HG03469 (cell line): ENCODE measurements around the gene BFSP1.

Experiments used
- ATAC-seq: cut with Tn5 transposase; IDR thresholded peaks from one replicate; pipeline ENCODE4 v1.9.1; 2021; ENCODE audit warnings: mild to moderate bottlenecking, moderate library complexity, moderate number of reproducible peaks; ENCODE audit not compliant: unreplicated experiment

BFSP1 gene

DNA sequence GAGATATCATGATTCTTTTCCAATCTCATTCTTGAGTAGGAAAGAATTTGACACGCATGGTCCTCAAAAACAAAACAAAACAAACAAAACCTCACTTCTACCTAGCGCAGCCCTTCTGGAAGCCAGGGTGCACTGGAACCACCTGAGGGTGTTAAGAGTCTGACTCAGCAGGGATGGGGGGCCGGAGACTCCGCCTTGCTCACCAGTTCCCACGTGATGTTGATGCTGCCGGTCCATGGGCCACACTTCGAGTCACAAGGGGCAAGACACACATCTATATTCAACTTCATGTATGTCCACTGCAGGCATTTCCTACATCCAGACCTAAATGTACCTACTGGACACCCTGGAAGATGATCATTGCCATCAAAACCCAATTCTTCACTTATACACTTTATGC is 30.4 kb downstream of the BFSP1 start:
- no peak for ATAC-seq

DNA sequence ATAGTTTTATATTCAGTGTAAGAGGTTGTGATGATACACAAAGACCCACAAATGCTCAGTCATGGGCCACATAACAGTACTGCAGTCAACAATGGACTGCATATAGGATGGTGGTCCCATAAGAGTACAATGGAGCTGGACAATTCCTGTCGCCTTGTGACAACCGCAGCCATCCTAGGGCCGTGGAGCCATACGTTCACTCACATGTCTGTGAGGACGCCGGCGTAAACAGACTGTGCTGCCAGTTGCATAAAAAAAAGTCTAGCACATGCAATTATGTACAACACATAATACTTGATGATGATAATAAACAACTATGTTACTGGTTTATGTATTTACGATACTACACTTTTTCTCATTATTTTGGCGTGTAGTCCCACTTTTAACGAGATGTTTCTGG is 30.9 kb downstream of the BFSP1 start:
- ATAC-seq: no peak

DNA sequence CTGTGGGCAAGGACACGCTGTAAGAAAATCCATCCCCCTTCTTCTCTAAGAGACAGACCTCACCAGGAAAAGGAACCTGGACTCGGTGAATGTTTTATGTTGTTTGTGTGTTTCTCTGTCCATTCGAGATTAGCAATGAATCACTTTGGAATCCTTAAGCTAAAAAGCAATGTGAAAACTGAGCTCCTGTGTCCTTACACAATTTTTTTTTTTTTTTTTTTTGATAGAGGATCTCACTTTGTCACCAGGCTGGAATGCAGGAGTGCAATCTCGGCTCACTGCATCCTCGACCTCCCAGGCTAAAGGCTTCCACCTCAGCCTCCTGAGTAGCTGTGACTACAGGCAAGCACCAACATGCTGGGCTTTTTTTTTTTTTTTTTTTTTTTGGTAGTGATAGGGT is 32.1 kb downstream of the BFSP1 start:
- ATAC-seq: no peak

DNA sequence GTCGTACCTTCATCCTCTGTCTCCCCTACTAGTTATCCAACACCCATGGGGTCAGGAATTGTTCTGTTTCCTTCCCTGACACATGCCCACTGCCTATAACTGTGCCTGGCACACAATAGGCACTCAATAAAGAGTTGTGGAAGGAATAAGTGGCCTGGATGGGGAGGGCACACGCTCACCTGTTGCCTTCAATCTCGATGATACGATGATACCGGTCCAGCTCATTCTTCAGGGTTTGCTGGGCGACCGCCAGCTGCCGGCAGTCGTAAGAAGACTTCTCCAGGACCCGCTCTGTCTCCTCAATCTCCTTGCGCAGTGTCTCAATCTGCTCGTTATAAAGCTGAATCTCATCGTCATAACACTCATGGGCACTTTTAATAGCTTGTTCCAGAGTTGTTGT is 32.5 kb downstream of the BFSP1 start:
- ATAC-seq: no peak

DNA sequence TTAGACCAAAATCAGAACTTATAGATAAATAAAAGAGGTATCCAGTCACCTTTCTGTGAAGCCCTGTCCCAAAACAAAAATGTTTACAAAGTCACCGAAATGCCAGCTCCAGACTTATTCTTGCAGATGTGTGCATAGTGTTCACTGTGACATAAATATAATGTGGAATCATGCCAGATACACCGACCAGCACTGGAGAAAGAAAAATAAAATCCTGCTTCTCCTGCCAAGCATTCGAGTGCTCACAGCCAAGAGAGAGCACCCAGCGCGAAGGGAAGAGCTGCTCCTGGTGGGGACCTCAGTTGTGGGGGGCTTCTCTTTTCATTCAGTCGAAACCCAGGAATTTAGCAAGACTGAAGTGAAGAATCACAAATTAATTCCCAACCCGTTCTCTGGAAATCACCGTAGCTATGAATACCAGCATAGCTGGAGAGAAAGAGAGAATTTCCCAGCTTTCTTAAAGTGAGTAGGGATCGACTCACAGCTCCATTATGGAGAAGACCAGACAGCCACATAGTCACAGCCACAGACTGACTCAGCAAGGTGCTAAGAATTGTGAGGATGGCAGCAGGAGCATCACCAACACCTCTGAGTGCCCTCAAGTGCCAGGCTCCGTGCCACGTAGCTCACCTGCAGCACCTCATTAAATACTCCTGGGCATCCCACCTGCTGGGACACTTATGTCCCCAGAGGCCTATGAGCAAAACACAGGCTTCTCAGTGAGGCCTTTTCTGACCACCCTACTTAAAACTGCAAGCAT is 33.2 kb downstream of the BFSP1 start:
- ATAC-seq: no peak

DNA sequence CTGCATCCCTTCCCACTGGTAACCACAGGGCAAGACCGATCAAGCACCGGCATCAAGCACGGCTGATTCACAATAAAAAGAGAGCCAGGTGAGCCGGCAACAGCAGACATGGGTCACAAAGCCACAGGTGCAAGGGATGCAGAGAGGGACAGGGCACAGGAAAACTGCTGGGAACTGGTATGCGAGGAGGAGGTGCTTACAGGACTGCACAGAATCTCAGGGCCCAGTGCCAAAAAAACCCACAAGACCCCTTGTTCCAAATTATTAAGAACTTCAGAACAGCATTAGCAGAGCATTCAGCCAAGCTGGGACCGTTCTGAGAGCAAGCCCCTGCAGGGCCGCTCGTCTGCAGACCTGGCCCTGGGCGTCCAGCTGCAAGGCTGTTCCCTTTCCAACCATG is 35.4 kb downstream of the BFSP1 start:
- no peak for ATAC-seq

DNA sequence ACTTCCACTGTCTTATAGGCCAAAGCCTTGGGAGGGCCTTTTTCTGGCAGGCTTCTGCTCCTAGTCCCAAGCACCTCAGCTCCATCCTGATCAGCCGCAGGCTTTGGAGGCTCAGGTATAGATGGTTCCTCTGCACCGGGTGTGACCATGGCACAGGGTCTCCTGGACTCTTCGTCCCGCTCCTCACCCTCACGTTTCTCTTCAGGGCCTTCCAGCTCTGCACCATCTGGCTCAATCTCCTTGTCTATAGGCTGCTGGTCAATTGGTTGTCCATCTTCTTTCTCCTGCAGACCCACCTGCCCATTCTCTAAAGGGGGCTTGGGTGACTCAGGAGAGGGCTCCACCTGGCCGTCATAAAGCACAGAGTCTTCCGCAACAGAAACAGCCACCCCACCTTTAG is 37.0 kb downstream of the BFSP1 start:
- no peak for ATAC-seq

DNA sequence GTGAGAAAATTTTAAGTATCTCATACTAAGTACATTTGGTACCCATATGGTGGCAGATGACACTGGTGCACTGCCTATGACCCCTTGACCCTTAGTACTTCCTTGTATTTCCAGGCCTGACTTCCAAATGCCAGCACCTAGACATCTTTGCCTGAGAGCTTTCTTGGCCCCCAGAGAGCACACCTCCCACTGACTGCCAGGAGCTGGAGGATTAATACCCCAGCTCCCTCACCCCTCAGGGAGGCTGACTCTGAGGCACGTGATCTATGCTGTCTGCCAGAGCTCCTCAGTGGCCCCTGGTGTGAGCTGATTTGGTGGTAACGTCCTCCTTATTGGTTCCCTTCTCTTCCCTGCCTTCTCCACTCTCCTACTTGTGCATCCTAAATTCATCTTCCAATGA is 38.0 kb downstream of the BFSP1 start:
- ATAC-seq: no peak

DNA sequence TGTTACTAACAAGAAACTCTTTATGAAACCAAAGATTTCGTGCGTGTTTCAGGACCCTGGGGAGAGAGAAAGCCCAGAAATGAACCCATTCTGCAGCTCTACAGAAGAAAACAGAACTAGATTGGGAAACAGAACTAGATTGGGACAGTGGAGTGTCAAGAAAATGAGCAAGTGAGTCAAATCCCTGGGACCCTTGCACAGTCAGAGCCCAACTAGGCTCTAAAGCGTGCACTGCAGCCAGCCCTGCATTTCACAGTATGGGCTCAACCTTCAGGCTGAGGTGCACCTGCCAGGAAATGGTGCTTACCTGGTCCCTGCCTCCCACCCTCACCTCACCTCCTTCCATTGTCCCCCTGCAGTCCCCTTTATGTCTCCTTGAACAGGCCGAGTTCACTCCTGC is 39.7 kb downstream of the BFSP1 start:
- no peak for ATAC-seq

DNA sequence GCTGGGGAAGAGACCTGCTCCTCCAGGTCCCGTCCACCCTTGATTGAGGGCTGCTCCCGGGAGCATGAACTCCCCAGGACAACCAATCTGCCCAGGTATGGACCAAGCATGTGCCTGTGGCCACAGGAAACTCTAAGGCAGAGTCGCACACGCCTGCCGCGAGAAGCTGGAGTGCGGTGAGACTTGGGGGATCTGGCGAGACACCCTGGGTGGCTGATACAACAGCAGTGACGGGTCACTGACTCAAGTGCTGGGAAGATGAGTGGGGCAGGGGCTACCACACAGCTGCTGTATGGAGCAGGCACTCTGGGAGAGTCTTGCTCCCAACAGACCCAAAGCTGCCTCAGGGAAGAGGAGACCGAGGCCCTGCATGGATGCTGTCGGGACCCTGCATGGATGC is 40.1 kb downstream of the BFSP1 start:
- ATAC-seq: no peak

DNA sequence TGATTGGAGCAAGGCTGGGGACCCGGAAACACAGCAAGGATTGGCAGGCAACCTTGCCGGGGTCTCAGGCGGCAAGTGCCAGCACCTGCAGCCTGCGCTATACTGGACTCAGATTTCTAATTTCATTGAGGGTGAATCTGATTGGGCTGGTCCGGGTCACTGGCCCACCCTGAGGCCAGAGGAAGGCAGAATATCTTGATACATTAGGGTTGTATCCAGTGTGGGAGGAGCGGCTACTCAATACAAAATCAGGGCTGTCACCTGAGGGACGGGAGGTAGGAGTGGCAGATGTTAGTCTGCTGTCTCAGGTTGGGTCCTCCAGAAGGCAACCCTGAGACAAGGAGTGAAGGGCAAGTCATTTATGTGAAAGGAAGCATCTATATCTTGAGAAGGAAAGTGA is 40.7 kb downstream of the BFSP1 start:
- ATAC-seq: no peak

DNA sequence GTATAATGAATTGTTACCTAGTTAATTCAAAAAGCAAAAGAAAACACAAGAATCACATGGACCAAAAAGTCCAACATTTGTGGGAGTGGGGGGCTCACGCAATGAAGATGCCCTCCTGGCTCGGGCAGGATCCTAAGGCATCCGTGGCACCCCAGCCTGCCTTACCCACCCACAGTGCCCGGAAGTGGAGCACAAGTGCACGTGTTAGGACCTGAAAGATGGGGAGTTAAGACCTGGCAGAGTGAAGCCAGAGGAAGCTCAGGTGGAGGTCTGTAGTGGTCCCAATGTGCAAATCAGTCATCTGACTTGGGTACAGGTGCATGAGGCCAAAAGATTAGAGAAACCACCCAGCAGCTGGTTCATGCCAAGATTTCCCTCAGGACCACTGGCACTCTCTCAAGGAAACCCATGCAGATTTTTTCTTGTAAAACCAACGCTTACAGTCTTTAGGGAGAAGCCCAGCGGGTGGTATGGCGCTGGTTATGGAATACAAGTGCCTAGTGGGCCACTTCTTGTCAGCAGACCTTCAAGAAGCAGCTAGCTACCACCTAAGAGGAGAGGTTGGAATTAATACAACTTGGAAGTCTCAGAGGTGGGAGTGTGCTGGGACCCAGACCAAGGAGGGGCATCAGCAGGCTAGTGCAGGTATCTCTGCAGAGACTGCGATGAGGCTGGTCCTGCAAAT is 42.1 kb downstream of the BFSP1 start:
- ATAC-seq: no peak

DNA sequence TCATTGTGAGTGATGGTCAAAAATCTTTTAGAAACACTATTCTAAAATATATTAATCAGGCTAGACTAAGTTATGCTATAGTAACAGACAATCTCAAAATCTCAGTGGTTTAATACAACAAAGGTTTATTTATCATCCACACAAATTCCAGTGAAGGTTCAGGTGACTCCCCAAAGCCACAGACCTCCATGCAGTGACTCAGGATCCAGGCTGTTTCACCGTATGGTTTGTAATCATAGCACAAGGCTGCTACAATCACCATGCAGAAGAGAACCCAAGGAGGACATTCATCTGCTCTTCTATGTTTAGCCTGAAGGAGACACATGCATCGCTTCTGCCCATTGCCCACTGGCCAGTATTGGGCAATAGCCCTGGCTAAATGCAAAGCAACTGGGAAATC is 46.2 kb downstream of the BFSP1 start:
- ATAC-seq: no peak

DNA sequence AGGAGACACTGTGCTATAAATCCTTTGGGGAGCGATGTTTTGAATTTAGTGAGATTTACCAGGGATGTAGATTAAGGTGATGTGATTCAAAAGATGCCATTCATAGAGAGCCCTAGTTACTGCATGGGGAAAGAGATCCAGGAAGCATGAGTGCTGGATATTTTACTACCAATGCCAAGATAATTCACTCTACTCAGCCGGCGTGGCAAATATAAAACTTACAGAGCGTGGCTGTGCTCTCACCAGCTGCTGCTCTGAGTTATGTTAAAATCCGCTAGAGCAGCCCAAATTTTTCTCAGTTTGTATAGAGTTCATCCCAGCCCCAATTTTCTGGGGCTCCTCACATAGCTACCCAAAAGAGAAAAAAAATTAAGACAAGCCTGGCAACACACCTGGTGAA is 48.6 kb downstream of the BFSP1 start:
- ATAC-seq: no peak

DNA sequence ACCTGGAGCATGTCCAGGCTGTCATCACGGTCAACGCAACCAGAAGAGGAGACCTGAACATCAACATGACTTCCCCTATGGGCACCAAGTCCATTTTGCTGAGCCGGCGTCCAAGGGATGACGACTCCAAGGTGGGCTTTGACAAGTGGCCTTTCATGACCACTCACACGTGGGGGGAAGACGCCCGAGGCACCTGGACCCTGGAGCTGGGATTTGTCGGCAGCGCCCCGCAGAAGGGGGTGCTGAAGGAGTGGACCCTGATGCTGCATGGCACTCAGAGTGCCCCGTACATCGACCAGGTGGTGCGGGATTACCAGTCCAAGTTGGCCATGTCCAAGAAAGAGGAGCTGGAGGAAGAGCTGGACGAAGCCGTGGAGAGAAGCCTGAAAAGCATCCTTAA is 49.5 kb downstream of the BFSP1 start:
- no peak for ATAC-seq

DNA sequence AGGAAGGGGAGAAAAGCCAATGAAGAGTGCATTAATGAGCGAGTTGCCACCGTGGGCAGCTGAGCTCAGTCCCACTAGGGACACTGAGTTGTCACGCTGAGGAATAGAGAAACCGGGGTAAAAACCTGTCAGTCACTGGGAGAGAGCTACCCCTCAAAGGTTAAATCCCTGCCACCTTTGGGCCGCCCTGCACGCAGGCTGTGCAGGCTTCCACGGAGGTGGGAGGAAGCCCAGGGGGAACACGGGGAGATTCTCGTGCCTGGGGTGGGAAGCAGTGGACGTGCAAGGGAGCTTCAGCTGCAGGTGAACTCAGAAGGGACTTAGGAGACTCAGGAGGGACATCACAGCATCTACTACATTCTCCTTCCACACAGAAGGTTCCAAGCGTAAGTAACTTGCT is 50.5 kb downstream of the BFSP1 start:
- no peak for ATAC-seq

DNA sequence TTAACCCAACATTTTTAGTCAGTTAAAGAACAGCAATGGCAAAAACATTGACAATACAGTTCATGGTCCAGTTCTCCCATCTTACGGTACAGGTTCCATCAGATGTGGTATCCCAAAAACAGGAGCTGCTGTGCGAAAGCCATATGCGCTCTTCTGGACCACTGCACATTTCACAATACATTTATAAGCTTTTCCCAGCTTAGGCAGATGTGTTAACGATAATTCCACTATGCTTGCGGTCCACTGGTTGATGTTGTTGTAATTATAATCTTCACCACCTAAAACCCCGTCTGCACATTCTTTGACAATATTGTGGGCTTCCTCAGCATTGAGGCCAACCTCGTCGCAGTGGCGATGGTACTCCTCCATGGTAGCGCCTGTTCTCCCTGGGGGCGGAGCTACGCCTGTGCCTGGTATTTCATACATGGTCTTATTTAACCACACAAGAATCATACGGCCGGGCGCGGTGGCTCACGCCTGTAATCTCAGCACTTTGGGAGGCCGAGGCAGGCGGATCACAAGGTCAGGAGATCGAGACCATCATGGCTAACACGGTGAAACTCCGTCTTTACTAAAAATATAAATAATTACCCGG is 52.0 kb downstream of the BFSP1 start:
- ATAC-seq: no peak

DNA sequence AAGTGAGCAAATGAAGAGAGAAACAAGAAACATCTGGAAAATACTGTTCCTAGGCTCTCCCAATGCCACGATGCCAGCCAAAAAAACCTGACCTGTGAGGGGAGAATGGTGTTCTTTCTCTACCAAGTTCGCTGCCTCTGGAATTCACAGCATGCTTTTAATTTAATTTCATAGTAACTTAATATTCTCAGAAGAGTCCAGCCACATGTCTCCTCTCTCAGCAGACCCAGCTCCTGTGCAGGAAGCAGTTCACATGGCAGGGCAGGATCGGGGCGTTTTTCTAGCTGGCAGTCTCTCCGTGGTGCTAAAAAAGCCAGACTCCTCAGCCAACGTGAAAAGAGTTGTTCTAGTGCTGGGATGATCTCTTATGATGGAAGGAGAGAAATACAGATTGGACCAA is 57.5 kb downstream of the BFSP1 start:
- ATAC-seq: no peak

DNA sequence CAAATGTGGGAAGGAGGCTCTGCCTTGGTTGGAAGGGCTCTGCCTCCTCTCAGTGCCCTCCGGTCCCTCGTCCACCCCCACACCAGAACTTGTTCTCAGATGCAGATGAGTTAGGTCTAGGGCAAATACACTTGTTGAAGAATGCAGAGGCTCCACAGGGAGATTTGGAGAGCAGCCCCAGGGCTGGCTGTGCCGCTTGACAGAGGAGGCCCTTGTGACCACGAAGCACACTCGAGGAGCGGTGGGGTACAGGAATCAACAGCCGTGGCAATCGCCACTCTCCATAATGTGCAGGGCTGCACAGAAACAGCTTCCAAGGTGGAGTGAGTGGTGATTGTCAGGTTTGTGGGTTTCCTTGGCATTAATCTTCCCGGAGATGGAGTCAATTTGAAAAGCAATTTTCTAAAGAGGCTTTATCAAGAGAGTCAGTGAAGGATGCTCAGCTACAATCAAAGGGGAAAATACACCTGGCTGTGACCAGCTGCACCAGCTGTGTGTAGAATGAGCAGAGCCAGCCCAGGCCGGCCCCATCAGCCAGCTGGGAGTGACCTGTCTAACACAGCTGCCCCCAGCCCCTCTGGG is 59.5 kb downstream of the BFSP1 start:
- ATAC-seq: no peak

DNA sequence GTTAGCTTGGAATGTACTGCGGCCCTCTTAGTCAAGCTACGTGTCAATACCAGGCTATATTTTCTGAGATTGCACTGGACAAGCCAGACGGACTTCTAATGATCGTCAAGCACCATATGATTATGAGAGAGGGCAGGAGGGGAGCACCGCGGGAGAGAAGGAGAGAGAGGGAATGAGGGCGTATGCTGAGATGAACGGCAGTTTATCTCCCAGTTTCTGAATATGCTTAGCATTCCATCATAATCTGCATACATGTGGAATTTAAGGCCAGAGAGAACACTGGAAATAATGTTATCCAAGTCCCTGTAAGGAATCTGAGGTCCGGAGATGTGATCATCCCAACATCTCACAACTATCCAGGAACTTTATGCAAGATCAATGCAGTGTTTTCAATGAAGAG is 60.2 kb downstream of the BFSP1 start:
- ATAC-seq: no peak

DNA sequence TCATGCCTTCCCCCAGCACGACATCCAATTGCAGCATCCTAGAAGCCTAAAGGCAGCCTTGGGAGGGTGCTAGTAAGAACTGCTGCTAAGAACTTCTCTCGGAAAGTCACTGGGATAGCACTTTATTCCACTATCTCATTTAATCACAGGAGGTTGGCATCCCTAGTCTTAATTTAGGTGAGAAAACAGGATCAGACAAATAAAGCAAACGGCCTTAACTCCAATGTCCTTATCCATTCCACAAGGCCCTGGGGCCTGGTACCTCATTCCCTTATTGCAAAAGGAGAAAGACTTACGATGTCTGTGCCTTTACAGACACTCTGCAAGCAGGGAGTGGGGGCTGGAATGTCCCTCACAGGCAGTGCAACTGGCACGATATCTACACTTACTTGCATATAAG is 60.7 kb downstream of the BFSP1 start:
- no peak for ATAC-seq
